Adrenal gland (tissue), 12 donors: ENCODE results near the gene PUSL1. TPM values are rescaled to one million over a fixed set of nuclear protein-coding genes. Genes with fewer than 3 reads are reported as not detected.

Experiments used
- DNase-seq, 7 donors: peaks; one replicate each; pipeline ENCODE4 v3.0.0-alpha.2; 2019 to 2020
- H3K27ac ChIP-seq, 5 donors: fragments of 200-600 bp; sonication (generic) in 4 of 5; 1 replicate in 3 of 5; 2 replicates in 2 of 5; pipeline versions ENCODE4 v1.5.1 to v1.8.0; 2016 to 2020; ENCODE audit warnings: mild to moderate bottlenecking in 1 of 5
- H3K27me3 ChIP-seq: fragments of 200-600 bp; 2 replicates; pipeline ENCODE4 v1.8.0; 2021
- H3K36me3 ChIP-seq, 2 donors: fragments of 200-600 bp; replicated peaks in 1 of 2; 1 replicate in 1 of 2; 2 replicates in 1 of 2; pipeline versions ENCODE4 v1.5.1 to v1.8.0; 2018 to 2022
- H3K4me1 ChIP-seq, 2 donors: fragments of 200-600 bp; replicated peaks in 1 of 2; 1 replicate in 1 of 2; 2 replicates in 1 of 2; pipeline versions ENCODE4 v1.5.1 to v1.8.0; 2018 to 2021
- H3K4me3 ChIP-seq, 4 donors: fragments of 200-600 bp; sonication (generic) in 3 of 4; one replicate each; pipeline ENCODE4 v1.5.1; 2016 to 2018
- H3K9me3 ChIP-seq, 3 donors: fragments of 200-600 bp; sonication (generic) in 1 of 3; replicated peaks in 1 of 3; 1 replicate in 2 of 3; 2 replicates in 1 of 3; pipeline versions ENCODE4 v1.5.1 to v1.8.0; 2016 to 2021
- CTCF ChIP-seq, 6 experiments: fragments of 450-650 bp in 4 of 6; fragments of 200-600 bp in 2 of 6; sonication (generic) in 1 of 6; IDR thresholded peaks; 1 replicate in 5 of 6; 2 replicates in 1 of 6; pipeline versions ENCODE4 v1.5.1 to v1.8.0; 2016 to 2021; ENCODE audit warnings: antibody characterized with exemption in 6 of 6, mild to moderate bottlenecking in 2 of 6, moderate library complexity in 1 of 6
- POLR2A ChIP-seq, 2 donors: fragments of 450-650 bp; IDR thresholded peaks; one replicate each; pipeline ENCODE4 v1.6.1; 2017; ENCODE audit warnings: antibody characterized with exemption in 2 of 2, mild to moderate bottlenecking in 2 of 2, moderate library complexity in 1 of 2
- WGBS, 4 donors: extraction: QIAGEN DNeasy Blood & Tissue Kit in 2 of 4; methylation state at CpG; one replicate each; pipeline versions ENCODE4 v1.1.5 to v1.1.7; 2013 to 2017; 5-methylcytosine and 5-hydroxymethylcytosine counted together
- intact Hi-C, 2 donors: fragments of 100-400 bp; cut with DNase I; formaldehyde crosslinking; loops; one replicate each; pipeline versions ENCODE4 v1.14.1 to v1.15.0; 2022 to 2023
- polyA plus RNA-seq, 3 donors: library from polyadenylated mRNA; stranded (reverse); fragments of 200-250 nt in 2 of 3; fragments of 350-450 nt in 1 of 3; fragmentation: Illumina TruSeq in 1 of 3; extraction: RNeasy Lipid Tissue Mini Kit (QIAGEN cat#74804) in 1 of 3; gene quantifications; one replicate each; pipeline ENCODE4 v1.2.3, GENCODE V29; 2013 to 2014
- total RNA-seq, 9 donors: library from RNA; depleted of rRNA in 4 of 9; stranded (reverse); fragments of >200 nt in 4 of 9; fragments of 120-200 nt in 1 of 9; fragmentation: NEBNext Ultra II Directional in 1 of 9; extraction: Animal tissue kit (Norgen Biotek cat#: 25700) in 1 of 9; gene quantifications; one replicate each; pipeline versions ENCODE4 v1.1.0 to v1.2.4, GENCODE V29; 2013 to 2023
- donor health status: healthy with polysubstance abuse.
- donor health status: Bipolar disorder and iron deficiency.
- donor health status: DM: yes; HTN: yes; CAD: no.
- donor health status: DM: no; HTN: no; CAD: no.
- donor health status: DM: no; HTN: no; CAD: no.
- donor health status: DM: yes; HTN: yes; CAD: no.

The PUSL1 gene
- total and polyA plus RNA-seq, 12 donors: 2.5 to 43.8 (median 26.1) TPM

- Histone ChIP-seq H3K4me1 (peaks cover 0 to 14% of the 10 kb centered on the region in 2 donors), H3K27me3 (no peaks in the 10 kb centered on the region), H3K9me3 (no peaks in the 10 kb centered on the region), H3K36me3 (peaks cover 0 to 19% of the 10 kb centered on the region in 2 donors), H3K27ac (no peak within 1 kb of the TSS), H3K4me3 (no peak within 1 kb of the TSS)
- whole genome bisulfite sequencing, 4 donors: 52 to 71% (median 55%) methylated on average over 11 to 41 of the region's 41 CpGs
- intact Hi-C loops: no loop called here
- peak in 3 of 7 donors; percentile 49 to 67 (median 61) for DNase-seq
- TF ChIP-seq POLR2A (IDR thresholded peaks at IDR 0.05): no peak
- TF ChIP-seq CTCF (IDR thresholded peaks at IDR 0.05): no peak
These were observed 22.9 kb downstream of the PUSL1 start, which contains the start of gene TAS1R3 for GRCh38 chr1:1331068-1331965. Gene TAS1R3, plus strand, starts transcription at chr1:1331280. Its CDS starts 66 bp downstream, at chr1:1331346.

GRCh38 chr1:1332031-1332755 lies 23.8 kb downstream of the PUSL1 start:
- H3K27me3 ChIP-seq: no peaks in the 10 kb centered on the region
- no peak overlapping the region for H3K4me3 ChIP-seq
- no peak overlapping the region for H3K27ac ChIP-seq
- 79 to 93% (median 81%) methylated on average over 16 to 57 of the region's 57 CpGs for WGBS, 4 donors
- TF ChIP-seq POLR2A (IDR thresholded peaks at IDR 0.05) (no peak), CTCF (IDR thresholded peaks at IDR 0.05) (no peak)
- H3K36me3 ChIP-seq: peaks cover 0 to 14% of the 10 kb centered on the region in 2 donors
- H3K9me3 ChIP-seq: no peaks in the 10 kb centered on the region
- H3K4me1 ChIP-seq: peaks cover 0 to 12% of the 10 kb centered on the region in 2 donors
- intact Hi-C loops: no loop called here
- no peak for DNase-seq

- intact Hi-C loops: no loop called here
- H3K27me3 ChIP-seq: no peaks in the 10 kb centered on the region
- no peak overlapping the region for H3K4me3 ChIP-seq
These were observed 24.5 kb downstream of the PUSL1 start for GRCh38 chr1:1332774-1333480.

More at GRCh38 chr1:1332774-1333480, 24.5 kb downstream of the PUSL1 start:
- 64 to 74% (median 66%) methylated on average over 7 to 48 of the region's 48 CpGs for WGBS, 4 donors
- peaks cover 0 to 8% of the 10 kb centered on the region in 2 donors for H3K36me3 ChIP-seq
- TF ChIP-seq POLR2A (IDR thresholded peaks at IDR 0.05): no peak
- TF ChIP-seq CTCF (IDR thresholded peaks at IDR 0.05): no peak
- no peak overlapping the region for H3K27ac ChIP-seq
- peaks cover 0 to 12% of the 10 kb centered on the region in 2 donors for H3K4me1 ChIP-seq
- DNase-seq: peak in 1 of 7 donors; percentile 48
- H3K9me3 ChIP-seq: no peaks in the 10 kb centered on the region
